Loucy (cell line): ENCODE data around the gene OR4K5.

Source experiments
- H2AFZ ChIP-seq: fragments of 200-600 bp; sonication (generic); 2 replicates; pipeline ENCODE4 v1.6.0; 2016; ENCODE audit warnings: antibody characterized with exemption, mild to moderate bottlenecking, low read length, moderate library complexity
- H3F3A ChIP-seq: fragments of 200-600 bp; 2 replicates; pipeline ENCODE4 v1.6.0; 2016; ENCODE audit warnings: antibody characterized with exemption, low read depth, mild to moderate bottlenecking
- H3K27me3 ChIP-seq: fragments of 200-600 bp; sonication (generic); 2 replicates; pipeline ENCODE4 v1.6.1; 2014; ENCODE audit warnings: low read length, mild to moderate bottlenecking; ENCODE audit not compliant: insufficient read depth, poor library complexity, severe bottlenecking
- H3K36me3 ChIP-seq: fragments of 200-600 bp; sonication (generic); 2 replicates; pipeline ENCODE4 v1.6.1; 2016; ENCODE audit warnings: low read length; ENCODE audit not compliant: insufficient read depth
- H3K4me1 ChIP-seq: fragments of 200-600 bp; sonication (generic); 2 replicates; pipeline ENCODE4 v1.5.1; 2014; ENCODE audit warnings: low read length, mild to moderate bottlenecking; ENCODE audit not compliant: insufficient read depth, poor library complexity, severe bottlenecking
- H3K4me2 ChIP-seq: fragments of 200-600 bp; sonication (generic); 2 replicates; pipeline ENCODE4 v1.6.0; 2014; ENCODE audit warnings: antibody characterized with exemption, low read length, low read depth, mild to moderate bottlenecking; ENCODE audit not compliant: poor library complexity, severe bottlenecking
- H3K4me3 ChIP-seq: fragments of 200-600 bp; sonication (generic); 2 replicates; pipeline ENCODE4 v1.5.1; 2014; ENCODE audit warnings: low read length, mild to moderate bottlenecking, mixed read lengths; ENCODE audit not compliant: poor library complexity, severe bottlenecking
- H3K79me2 ChIP-seq: fragments of 200-600 bp; sonication (generic); 2 replicates; pipeline ENCODE4 v1.6.1; 2014; ENCODE audit warnings: low read length; ENCODE audit not compliant: insufficient read depth
- H3K9ac ChIP-seq: fragments of 200-600 bp; sonication (generic); 2 replicates; pipeline ENCODE4 v1.6.0; 2014; ENCODE audit warnings: mild to moderate bottlenecking, low read depth, low read length, moderate library complexity; ENCODE audit not compliant: poor library complexity, severe bottlenecking
- H3K9me2 ChIP-seq: fragments of 200-600 bp; sonication (generic); replicated peaks from 2 replicates; pipeline ENCODE4 v1.6.1; 2016; ENCODE audit warnings: low read depth, low read length, mixed read lengths
- H3K9me3 ChIP-seq: fragments of 200-600 bp; sonication (generic); 2 replicates; pipeline ENCODE4 v1.6.1; 2014; ENCODE audit warnings: mild to moderate bottlenecking, antibody characterized with exemption, low read length, low read depth; ENCODE audit not compliant: insufficient read depth
- H4K20me1 ChIP-seq: fragments of 200-600 bp; sonication (generic); 2 replicates; pipeline ENCODE4 v1.6.0; 2014; ENCODE audit warnings: antibody characterized with exemption, low read length, mild to moderate bottlenecking; ENCODE audit not compliant: insufficient read depth, poor library complexity, severe bottlenecking
- EZH2phosphoT487 ChIP-seq: fragments of 200-600 bp; IDR thresholded peaks from 2 replicates; pipeline ENCODE4 v1.6.1; 2018; ENCODE audit warnings: antibody characterized with exemption, mild to moderate bottlenecking, moderate library complexity, borderline replicate concordance
- TF ChIP-seq, protein P1 (sequence below): fragments of 200-600 bp; sonication (generic); conservative IDR thresholded peaks from 2 replicates; pipeline ENCODE4 v1.5.1; 2014; ENCODE audit warnings: mild to moderate bottlenecking, antibody characterized with exemption, low read length

OR4K5 gene

DNA sequence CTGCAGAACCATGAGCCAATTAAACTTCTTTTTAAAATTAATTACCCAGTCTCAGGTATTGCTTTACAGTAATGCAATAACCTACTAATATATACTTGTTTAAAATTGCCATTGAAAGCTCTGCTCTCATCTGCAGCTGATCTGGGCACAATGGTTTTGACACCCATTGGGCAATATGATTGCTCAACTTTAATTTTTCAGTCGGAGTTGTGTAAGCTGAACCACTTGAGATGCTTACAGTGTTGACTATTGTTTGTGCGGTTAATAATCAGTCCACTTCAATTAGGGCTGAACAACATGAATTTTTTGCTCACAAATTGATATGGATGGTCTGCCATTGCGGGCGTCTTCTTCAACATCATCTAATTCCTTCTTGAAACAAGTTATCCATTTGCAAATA is 18.0 kb upstream of the OR4K5 start:
- no peak overlapping the region for H3K9ac ChIP-seq
- H3F3A ChIP-seq: no peaks in the 10 kb centered on the region
- H3K4me1 ChIP-seq: no peaks in the 10 kb centered on the region
- H2AFZ ChIP-seq: no peak overlapping the region
- H3K27me3 ChIP-seq: no peaks in the 10 kb centered on the region
- no peaks in the 10 kb centered on the region for H3K36me3 ChIP-seq
- no peaks in the 10 kb centered on the region for H4K20me1 ChIP-seq
- no peaks in the 10 kb centered on the region for H3K9me2 ChIP-seq
- H3K4me3 ChIP-seq: no peak overlapping the region
- no peak for TF ChIP-seq EZH2phosphoT487
- TF ChIP-seq, protein P1, sequence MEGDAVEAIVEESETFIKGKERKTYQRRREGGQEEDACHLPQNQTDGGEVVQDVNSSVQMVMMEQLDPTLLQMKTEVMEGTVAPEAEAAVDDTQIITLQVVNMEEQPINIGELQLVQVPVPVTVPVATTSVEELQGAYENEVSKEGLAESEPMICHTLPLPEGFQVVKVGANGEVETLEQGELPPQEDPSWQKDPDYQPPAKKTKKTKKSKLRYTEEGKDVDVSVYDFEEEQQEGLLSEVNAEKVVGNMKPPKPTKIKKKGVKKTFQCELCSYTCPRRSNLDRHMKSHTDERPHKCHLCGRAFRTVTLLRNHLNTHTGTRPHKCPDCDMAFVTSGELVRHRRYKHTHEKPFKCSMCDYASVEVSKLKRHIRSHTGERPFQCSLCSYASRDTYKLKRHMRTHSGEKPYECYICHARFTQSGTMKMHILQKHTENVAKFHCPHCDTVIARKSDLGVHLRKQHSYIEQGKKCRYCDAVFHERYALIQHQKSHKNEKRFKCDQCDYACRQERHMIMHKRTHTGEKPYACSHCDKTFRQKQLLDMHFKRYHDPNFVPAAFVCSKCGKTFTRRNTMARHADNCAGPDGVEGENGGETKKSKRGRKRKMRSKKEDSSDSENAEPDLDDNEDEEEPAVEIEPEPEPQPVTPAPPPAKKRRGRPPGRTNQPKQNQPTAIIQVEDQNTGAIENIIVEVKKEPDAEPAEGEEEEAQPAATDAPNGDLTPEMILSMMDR: no peak
- no peaks in the 10 kb centered on the region for H3K9me3 ChIP-seq
- H3K4me2 ChIP-seq: no peak overlapping the region
- H3K79me2 ChIP-seq: no peaks in the 10 kb centered on the region

DNA sequence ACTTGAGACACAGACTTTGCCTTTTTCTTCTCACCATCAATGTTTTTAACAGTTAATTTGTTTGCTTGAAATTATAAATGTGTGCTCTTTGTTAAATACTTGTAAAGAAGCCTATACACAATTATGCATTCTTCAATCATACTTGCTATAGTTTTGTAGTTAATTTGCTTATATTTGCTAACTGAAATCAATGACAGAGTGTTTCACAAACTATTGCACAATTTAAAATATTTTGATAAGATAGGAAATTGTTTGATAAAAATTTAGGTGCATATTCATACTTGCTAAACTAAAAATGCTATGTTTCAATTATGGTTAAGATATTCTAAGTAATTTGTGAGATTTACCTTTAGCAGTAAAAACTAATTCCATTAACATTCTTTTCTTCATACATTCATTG is 13.7 kb upstream of the OR4K5 start:
- Histone ChIP-seq H3F3A (no peaks in the 10 kb centered on the region), H3K4me2 (no peak overlapping the region), H3K4me3 (no peak overlapping the region), H3K9me2 (no peaks in the 10 kb centered on the region), H3K9me3 (no peaks in the 10 kb centered on the region; the same call in 1 of the 2 replicates), H4K20me1 (no peaks in the 10 kb centered on the region), H3K79me2 (no peaks in the 10 kb centered on the region), H3K36me3 (no peaks in the 10 kb centered on the region), H2AFZ (no peak overlapping the region), H3K9ac (no peak overlapping the region), H3K27me3 (no peaks in the 10 kb centered on the region), H3K4me1 (no peaks in the 10 kb centered on the region)
- no peak for TF ChIP-seq EZH2phosphoT487
- TF ChIP-seq, protein P1: no peak

- H3K4me3 ChIP-seq: no peak overlapping the region
- H3K9me2 ChIP-seq: no peaks in the 10 kb centered on the region
- no peaks in the 10 kb centered on the region; the same call in 1 of the 2 replicates for H3K9me3 ChIP-seq
- TF ChIP-seq, protein P1: no peak
- TF ChIP-seq EZH2phosphoT487: no peak
- H3K36me3 ChIP-seq: no peaks in the 10 kb centered on the region
- no peaks in the 10 kb centered on the region for H3K4me1 ChIP-seq
- H2AFZ ChIP-seq: no peak overlapping the region
- H3K27me3 ChIP-seq: no peaks in the 10 kb centered on the region
- H3K4me2 ChIP-seq: no peak overlapping the region
- H3K9ac ChIP-seq: no peak overlapping the region
- no peaks in the 10 kb centered on the region for H3F3A ChIP-seq
- no peaks in the 10 kb centered on the region for H3K79me2 ChIP-seq
- no peaks in the 10 kb centered on the region for H4K20me1 ChIP-seq
These were observed 9.3 kb upstream of the OR4K5 start for GRCh38 chr14:19911114-19911513.
